MCF 10A (cell line): ENCODE measurements around the gene ZFC3H1. TPM values are rescaled to one million over a fixed set of nuclear protein-coding genes. Genes with fewer than 3 reads are reported as not detected.

Experiments used
- BruUV-seq: library from RNA; stranded (reverse); fragments of 400-500 nt; replicated peaks from 2 replicates; lab custom pipeline; 2021; lab: Mats Ljungman, UMichigan
- CTCF ChIA-PET: fragments of 300-600 bp; sonication (Branson Sonifier 250); formaldehyde crosslinking; extraction: SDS; loops from one replicate; lab custom pipeline; 2021; ENCODE audit warnings: antibody characterized with exemption, inconsistent platforms; lab: Yijun Ruan, JAX
- POLR2A ChIA-PET: fragments of 300-600, 350-650 bp; sonication (Branson Sonifier 250); formaldehyde crosslinking; extraction: SDS; loops from one replicate; lab custom pipeline; 2020; ENCODE audit warnings: antibody characterized with exemption, inconsistent platforms; lab: Yijun Ruan, JAX
- DNase-seq: peaks from one replicate; pipeline ENCODE4 v3.0.0-alpha.2; 2018; ENCODE audit not compliant: unreplicated experiment
- H3K27ac Mint-ChIP-seq: one replicate; pipeline ENCODE4 v1.8.0; 2022; ENCODE audit warnings: mild to moderate bottlenecking, low read depth, mixed read lengths; ENCODE audit not compliant: unreplicated experiment
- H3K27me3 Mint-ChIP-seq: one replicate; pipeline ENCODE4 v1.8.0; 2022; ENCODE audit warnings: mixed read lengths; ENCODE audit not compliant: insufficient read depth, unreplicated experiment
- H3K36me3 Mint-ChIP-seq: one replicate; pipeline ENCODE4 v1.8.0; 2022; ENCODE audit warnings: mild to moderate bottlenecking, moderate library complexity, mixed read lengths; ENCODE audit not compliant: insufficient read depth, unreplicated experiment
- H3K4me1 Mint-ChIP-seq: one replicate; pipeline ENCODE4 v1.8.0; 2022; ENCODE audit warnings: mixed read lengths; ENCODE audit not compliant: insufficient read depth, unreplicated experiment
- H3K4me3 Mint-ChIP-seq: one replicate; pipeline ENCODE4 v1.8.0; 2022; ENCODE audit warnings: mild to moderate bottlenecking, moderate library complexity, mixed read lengths; ENCODE audit not compliant: unreplicated experiment
- H3K9me3 Mint-ChIP-seq: one replicate; pipeline ENCODE4 v1.8.0; 2022; ENCODE audit warnings: mixed read lengths; ENCODE audit not compliant: unreplicated experiment
- intact Hi-C: fragments of 100-400 bp; cut with micrococcal nuclease; formaldehyde crosslinking; loops from 2 replicates; pipeline ENCODE4 v1.14.1; 2022
- total RNA-seq: library from RNA; stranded (reverse); gene quantifications from 2 replicates; pipeline ENCODE4 v1.2.3, GENCODE V29; 2022
- TF ChIP-seq, protein P1 (sequence below): fragments of 200-600 bp; IDR thresholded peaks from one replicate; pipeline ENCODE4 v1.8.0; 2022; ENCODE audit warnings: antibody characterized with exemption, mild to moderate bottlenecking; ENCODE audit not compliant: unreplicated experiment

The ZFC3H1 gene
- total RNA-seq, 1 experiment from 2014 or later = 55.3 TPM

DNA sequence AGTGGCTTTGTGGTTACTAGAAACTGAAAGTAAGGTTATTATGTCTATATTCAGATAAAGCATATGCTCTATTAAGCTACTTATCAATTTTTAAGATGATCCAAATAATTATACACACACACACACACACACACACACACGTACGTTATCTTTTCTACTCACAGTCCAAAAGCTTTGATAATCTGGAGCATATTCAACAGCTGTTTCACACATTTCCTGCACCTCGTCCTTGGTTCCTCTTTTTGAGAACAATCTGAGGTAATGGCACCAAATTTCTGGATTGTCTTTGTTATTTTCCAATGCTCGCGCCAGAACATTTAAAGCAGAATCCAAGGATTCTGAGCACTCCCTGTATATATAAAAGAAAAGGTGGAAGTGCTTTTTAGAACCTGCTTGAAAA is 37.5 kb downstream of the ZFC3H1 start:
- Mint-ChIP-seq H3K27ac (no peak overlapping the region), H3K36me3 (peaks cover 93% of the 10 kb centered on the region), H3K27me3 (no peaks in the 10 kb centered on the region), H3K4me1 (peaks cover 10% of the 10 kb centered on the region), H3K9me3 (no peaks in the 10 kb centered on the region), H3K4me3 (no peak overlapping the region)
- intact Hi-C loops = no loop called here
- POLR2A ChIA-PET = interaction anchor here (0.6 to 1.4 kb wide), 5 partner anchors 10 to 38 kb away, joined by 3 to 4 read pairs (median 3); partner anchors contain the start of genes THAP2 and ZFC3H1
- CTCF ChIA-PET = interaction anchor here (0.6 to 1.2 kb wide), 4 partner anchors 9 to 121 kb away, joined by 4 to 7 read pairs (median 4); no protein-coding TSS in a partner anchor
- DNase-seq = no peak
- no TSS peak for BruUV-seq
- TF ChIP-seq, protein P1, sequence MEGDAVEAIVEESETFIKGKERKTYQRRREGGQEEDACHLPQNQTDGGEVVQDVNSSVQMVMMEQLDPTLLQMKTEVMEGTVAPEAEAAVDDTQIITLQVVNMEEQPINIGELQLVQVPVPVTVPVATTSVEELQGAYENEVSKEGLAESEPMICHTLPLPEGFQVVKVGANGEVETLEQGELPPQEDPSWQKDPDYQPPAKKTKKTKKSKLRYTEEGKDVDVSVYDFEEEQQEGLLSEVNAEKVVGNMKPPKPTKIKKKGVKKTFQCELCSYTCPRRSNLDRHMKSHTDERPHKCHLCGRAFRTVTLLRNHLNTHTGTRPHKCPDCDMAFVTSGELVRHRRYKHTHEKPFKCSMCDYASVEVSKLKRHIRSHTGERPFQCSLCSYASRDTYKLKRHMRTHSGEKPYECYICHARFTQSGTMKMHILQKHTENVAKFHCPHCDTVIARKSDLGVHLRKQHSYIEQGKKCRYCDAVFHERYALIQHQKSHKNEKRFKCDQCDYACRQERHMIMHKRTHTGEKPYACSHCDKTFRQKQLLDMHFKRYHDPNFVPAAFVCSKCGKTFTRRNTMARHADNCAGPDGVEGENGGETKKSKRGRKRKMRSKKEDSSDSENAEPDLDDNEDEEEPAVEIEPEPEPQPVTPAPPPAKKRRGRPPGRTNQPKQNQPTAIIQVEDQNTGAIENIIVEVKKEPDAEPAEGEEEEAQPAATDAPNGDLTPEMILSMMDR = no peak

DNA sequence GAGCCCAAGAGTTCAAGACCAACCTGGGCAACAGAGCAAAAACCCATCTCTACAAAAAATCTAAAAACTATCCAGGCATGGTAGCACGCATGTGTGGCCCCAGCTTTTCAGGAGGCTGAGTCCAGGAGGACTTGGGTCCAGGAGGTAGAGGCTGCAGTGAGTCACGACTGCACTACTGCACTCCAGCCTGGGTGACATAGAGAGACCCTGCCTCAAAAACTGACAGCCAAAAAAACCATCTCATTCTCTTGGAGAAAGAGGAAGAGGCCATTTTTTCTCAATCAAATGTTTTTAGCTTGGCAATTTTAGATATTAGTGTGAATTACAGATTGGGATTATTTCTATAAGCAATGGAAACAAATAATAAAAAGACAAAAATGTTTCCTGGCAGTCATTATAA is 38.2 kb downstream of the ZFC3H1 start:
- POLR2A ChIA-PET = interaction anchor here (0.6 to 1.4 kb wide), 5 partner anchors 10 to 39 kb away, joined by 3 to 4 read pairs (median 3); partner anchors contain the start of genes THAP2 and ZFC3H1
- no peak for DNase-seq
- peaks cover 10% of the 10 kb centered on the region for H3K4me1 Mint-ChIP-seq
- H3K36me3 Mint-ChIP-seq = peaks cover 93% of the 10 kb centered on the region
- H3K4me3 Mint-ChIP-seq = no peak overlapping the region
- TF ChIP-seq, protein P1 = no peak
- CTCF ChIA-PET = interaction anchor here (0.8 to 1.2 kb wide), 3 partner anchors 9 to 122 kb away, joined by 4 to 7 read pairs (median 4); no protein-coding TSS in a partner anchor
- H3K27ac Mint-ChIP-seq = no peak overlapping the region
- no peaks in the 10 kb centered on the region for H3K27me3 Mint-ChIP-seq
- no TSS peak for BruUV-seq
- H3K9me3 Mint-ChIP-seq = no peaks in the 10 kb centered on the region
- intact Hi-C loops = no loop called here

DNA sequence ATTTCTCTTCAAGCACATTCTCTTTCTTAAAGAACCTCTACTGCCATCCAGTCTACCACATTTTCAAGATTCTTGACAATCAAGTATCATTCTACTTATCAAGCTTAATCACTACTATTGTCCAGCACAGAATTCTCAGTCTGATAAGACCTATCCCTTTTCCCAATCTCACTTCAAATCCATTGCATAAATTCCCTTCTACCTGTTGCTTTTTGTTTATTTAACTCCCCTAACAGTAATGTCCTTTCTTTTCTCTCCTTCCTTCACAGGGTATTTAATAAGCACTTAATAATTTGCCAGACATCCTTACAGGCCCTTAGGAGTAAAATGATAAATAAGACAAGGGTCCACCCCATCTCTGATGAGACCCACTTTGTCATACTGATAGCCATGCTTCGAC is 41.7 kb downstream of the ZFC3H1 start:
- Mint-ChIP-seq H3K4me1 (peaks cover 10% of the 10 kb centered on the region), H3K27me3 (no peaks in the 10 kb centered on the region), H3K9me3 (no peaks in the 10 kb centered on the region), H3K4me3 (no peak overlapping the region), H3K36me3 (peaks cover 98% of the 10 kb centered on the region), H3K27ac (no peak overlapping the region)
- TF ChIP-seq, protein P1 = no peak
- POLR2A ChIA-PET = no interaction called here
- CTCF ChIA-PET = interaction anchor here (0.7 to 1.3 kb wide), 3 partner anchors 15 to 125 kb away, joined by 3 to 6 read pairs (median 5); no protein-coding TSS in a partner anchor
- BruUV-seq = no TSS peak
- intact Hi-C loops = no loop called here
- no peak for DNase-seq

DNA sequence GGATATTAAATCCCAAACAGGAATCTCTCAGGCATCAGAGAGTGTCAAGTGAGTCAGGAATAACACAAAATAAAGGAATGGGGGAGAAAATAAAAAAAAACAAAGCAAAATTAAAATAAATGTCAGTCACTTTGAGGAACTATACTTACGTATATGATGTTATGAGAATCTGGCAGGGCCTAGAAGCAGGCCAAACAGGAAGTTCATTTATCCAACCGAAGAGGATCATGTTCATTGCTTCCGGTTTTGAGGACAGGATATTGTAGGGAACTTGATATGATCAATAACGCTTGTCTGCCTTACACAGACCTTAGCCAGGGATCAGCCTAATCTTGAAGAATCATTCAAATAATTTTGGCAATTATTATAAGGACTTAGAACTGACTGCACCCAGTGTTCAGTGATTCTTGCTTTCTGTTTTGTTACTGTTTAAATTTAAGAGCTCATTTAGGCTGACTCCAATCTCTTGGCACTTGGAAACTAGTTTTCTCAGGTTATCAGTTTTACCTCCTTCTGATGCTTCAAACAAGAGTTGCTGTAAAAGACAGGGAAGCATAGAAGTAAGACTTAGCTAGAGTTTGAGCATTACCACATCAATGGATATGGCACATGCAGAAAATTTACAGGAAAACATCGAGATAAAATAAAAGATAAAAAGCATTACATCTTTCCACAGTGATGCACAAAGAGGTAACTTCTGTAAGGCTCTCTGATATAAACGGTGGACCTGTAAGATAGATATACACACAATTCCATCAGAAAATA is 53.4 kb downstream of the ZFC3H1 start:
- POLR2A ChIA-PET = interaction anchor here (0.7 kb wide), 1 partner anchor 26 kb away, joined by 3 read pairs; no protein-coding TSS in a partner anchor
- CTCF ChIA-PET = no interaction called here
- TF ChIP-seq, protein P1 = no peak
- no peak overlapping the region for H3K4me3 Mint-ChIP-seq
- H3K36me3 Mint-ChIP-seq = peaks cover 89% of the 10 kb centered on the region
- no peaks in the 10 kb centered on the region for H3K9me3 Mint-ChIP-seq
- H3K27me3 Mint-ChIP-seq = no peaks in the 10 kb centered on the region
- DNase-seq = no peak
- intact Hi-C loops = no loop called here
- BruUV-seq = TSS peak; percentile 2
- no peak overlapping the region for H3K27ac Mint-ChIP-seq
- H3K4me1 Mint-ChIP-seq = no peaks in the 10 kb centered on the region
